Measurements from ENCODE around the gene MSX2. TPM values are rescaled to one million over a fixed set of nuclear protein-coding genes. Genes with fewer than 3 reads are reported as not detected.

The MSX2 gene
- polyA plus RNA-seq, 1 of the 3 experiments (the other 2 are of a cell fraction) = 5.8 TPM

GRCh38 chr5:174722500-174722899 is 1.9 kb upstream of the MSX2 start:
- Histone ChIP-seq H3K9ac (no peak overlapping the region), H3K4me1 (ENCODE audit: control insufficient read depth in 1 of 2, insufficient read depth in 2 of 2, low read depth in 1 of 2, low read length in 1 of 2) (peaks cover 0 to 30% of the 10 kb centered on the region in 2 experiments; a peak in 2 of 4 replicates)
- CTCF ChIA-PET = interaction anchor here (0.9 to 1.4 kb wide), 2 partner anchors 12 to 303 kb away, joined by 3 read pairs; no protein-coding TSS in a partner anchor

DNA sequence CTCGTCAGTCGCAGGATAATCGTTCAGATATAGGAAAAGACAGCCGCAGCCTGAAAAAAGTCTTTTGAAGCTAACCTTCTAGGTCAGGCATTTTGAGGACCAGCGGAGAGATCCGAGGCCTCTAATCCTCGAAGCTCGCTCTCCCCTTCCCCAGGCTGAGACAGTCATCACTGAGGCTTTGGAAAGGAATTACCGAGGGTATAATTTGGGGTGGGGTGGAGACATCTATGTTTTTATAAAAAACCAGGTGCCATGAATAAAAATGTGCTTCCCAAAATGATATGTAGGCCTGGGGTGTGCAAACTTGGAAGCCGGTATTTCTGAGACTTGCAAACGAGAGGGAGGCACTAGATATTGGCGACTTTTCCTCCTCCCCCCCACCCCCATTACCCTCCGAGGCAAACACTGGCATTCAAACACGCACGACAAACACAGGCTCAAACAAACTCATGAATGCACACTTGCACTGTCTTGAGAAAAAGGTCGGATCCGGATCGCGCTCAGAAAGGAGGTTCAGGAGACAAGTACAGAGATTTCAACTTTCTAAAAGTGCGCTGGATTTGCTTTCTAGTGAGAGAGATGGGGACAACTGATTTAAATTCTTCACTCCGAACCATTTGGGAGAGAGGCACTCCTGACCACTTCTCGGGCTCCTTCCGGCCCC is 935 bp upstream of the MSX2 start:
- 71% methylated on average over 23 of the region's 23 CpGs for WGBS (ENCODE audit: low lambda C conversion rate)
- H3K27me3 ChIP-seq (ENCODE audit: insufficient read depth) = peaks cover 34% of the 10 kb centered on the region
- POLR2A ChIA-PET = no interaction called here
- no peak overlapping the region for H3K27ac ChIP-seq (ENCODE audit: low read depth in 2 of 2, low read length in 1 of 2)
- peaks cover 3% of the 10 kb centered on the region; the same call in 1 of the 2 replicates for H3K79me2 ChIP-seq (ENCODE audit: insufficient read depth)
- H4K20me1 ChIP-seq (ENCODE audit: insufficient read depth) = no peaks in the 10 kb centered on the region
- no peaks in the 10 kb centered on the region for H3K9me3 ChIP-seq
- TF ChIP-seq GATA2 (CRISPR knock-in tag; IDR thresholded peaks at IDR 0.05) (no peak), CHD2 (IDR thresholded peaks at IDR 0.05; ENCODE audit: low read length, partially characterized antibody) (no peak), MXI1 (IDR thresholded peaks at IDR 0.05; ENCODE audit: low read depth, low read length) (no peak)
- H3K9me2 ChIP-seq = no peaks in the 10 kb centered on the region
- DNase-seq = no peak
- H2AFZ ChIP-seq (ENCODE audit: low read depth) = peak overlapping the region; percentile 89; the same call in 1 of the 2 replicates
- no peaks in the 10 kb centered on the region for H3K36me3 ChIP-seq (replicated peaks in 1 of 2; ENCODE audit: control insufficient read depth in 1 of 2, insufficient read depth in 2 of 2, low read length in 1 of 2)
- CTCF ChIA-PET = interaction anchor here (0.6 kb wide), 1 partner anchor 304 kb away, joined by 3 read pairs; no protein-coding TSS in a partner anchor
- H3K4me3 ChIP-seq (ENCODE audit: low read depth in 2 of 2, low read length in 1 of 2) = peak overlapping the region; percentile 78 to 88
- peaks cover 0 to 29% of the 10 kb centered on the region in 2 experiments; a peak in 2 of 4 replicates for H3K4me1 ChIP-seq (ENCODE audit: control insufficient read depth in 1 of 2, insufficient read depth in 2 of 2, low read depth in 1 of 2, low read length in 1 of 2)
- peak overlapping the region; percentile 91 for H3K4me2 ChIP-seq
- no peak overlapping the region for H3K9ac ChIP-seq
- H3F3A ChIP-seq (replicated peaks; ENCODE audit: insufficient read depth) = peaks cover 4% of the 10 kb centered on the region

More at GRCh38 chr5:174722500-174722899, 1.9 kb upstream of the MSX2 start:
- no peak overlapping the region for H2AFZ ChIP-seq (ENCODE audit: low read depth)
- H3K4me3 ChIP-seq (ENCODE audit: low read depth in 2 of 2, low read length in 1 of 2) = no peak overlapping the region
- H3K9me3 ChIP-seq = no peaks in the 10 kb centered on the region
- H4K20me1 ChIP-seq (ENCODE audit: insufficient read depth) = no peaks in the 10 kb centered on the region
- TF ChIP-seq, protein P1, sequence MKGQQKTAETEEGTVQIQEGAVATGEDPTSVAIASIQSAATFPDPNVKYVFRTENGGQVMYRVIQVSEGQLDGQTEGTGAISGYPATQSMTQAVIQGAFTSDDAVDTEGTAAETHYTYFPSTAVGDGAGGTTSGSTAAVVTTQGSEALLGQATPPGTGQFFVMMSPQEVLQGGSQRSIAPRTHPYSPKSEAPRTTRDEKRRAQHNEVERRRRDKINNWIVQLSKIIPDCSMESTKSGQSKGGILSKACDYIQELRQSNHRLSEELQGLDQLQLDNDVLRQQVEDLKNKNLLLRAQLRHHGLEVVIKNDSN (IDR thresholded peaks at IDR 0.05; ENCODE audit: borderline replicate concordance, low read depth) = no peak
- no peak overlapping the region for H3K27ac ChIP-seq (ENCODE audit: low read depth in 2 of 2, low read length in 1 of 2)
- H3K27me3 ChIP-seq (ENCODE audit: insufficient read depth) = peaks cover 38% of the 10 kb centered on the region
- H3K79me2 ChIP-seq (ENCODE audit: insufficient read depth) = peaks cover 3% of the 10 kb centered on the region; the same call in 1 of the 2 replicates
- H3F3A ChIP-seq (replicated peaks; ENCODE audit: insufficient read depth) = peaks cover 4% of the 10 kb centered on the region
- H3K9me2 ChIP-seq = no peaks in the 10 kb centered on the region
- H3K4me2 ChIP-seq = no peak overlapping the region
- H3K36me3 ChIP-seq (replicated peaks in 1 of 2; ENCODE audit: control insufficient read depth in 1 of 2, insufficient read depth in 2 of 2, low read length in 1 of 2) = no peaks in the 10 kb centered on the region
- WGBS (ENCODE audit: low lambda C conversion rate) = 52% methylated on average over 4 of the region's 4 CpGs
- DNase-seq = no peak
- POLR2A ChIA-PET = no interaction called here

GRCh38 chr5:174723979-174724483 is 351 bp upstream of the MSX2 start:
- Histone ChIP-seq H2AFZ (ENCODE audit: low read depth) (peak overlapping the region; percentile 89), H3K9me3 (no peaks in the 10 kb centered on the region), H3K27me3 (ENCODE audit: insufficient read depth) (peaks cover 34% of the 10 kb centered on the region), H3K9ac (no peak overlapping the region), H3K4me1 (ENCODE audit: control insufficient read depth in 1 of 2, insufficient read depth in 2 of 2, low read depth in 1 of 2, low read length in 1 of 2) (peaks cover 0 to 25% of the 10 kb centered on the region in 2 experiments; a peak in 2 of 4 replicates), H3K4me2 (peak overlapping the region; percentile 91), H3K9me2 (no peaks in the 10 kb centered on the region), H3F3A (replicated peaks; ENCODE audit: insufficient read depth) (peaks cover 4% of the 10 kb centered on the region), H3K4me3 (ENCODE audit: low read depth in 2 of 2, low read length in 1 of 2) (peak overlapping the region; percentile 78 to 88), H4K20me1 (ENCODE audit: insufficient read depth) (no peaks in the 10 kb centered on the region), H3K79me2 (ENCODE audit: insufficient read depth) (peaks cover 3% of the 10 kb centered on the region; the same call in 1 of the 2 replicates), H3K27ac (ENCODE audit: low read depth in 2 of 2, low read length in 1 of 2) (peak overlapping the region in 1 of 2 experiments; percentile 11; a peak in 1 of 4 replicates), H3K36me3 (replicated peaks in 1 of 2; ENCODE audit: control insufficient read depth in 1 of 2, insufficient read depth in 2 of 2, low read length in 1 of 2) (no peaks in the 10 kb centered on the region)
- TF ChIP-seq YY1 (IDR thresholded peaks at IDR 0.05; ENCODE audit: low read depth) = no peak
- TF ChIP-seq POLR2AphosphoS5 (IDR thresholded peaks at IDR 0.05; ENCODE audit: low read depth, low read length) = 0 out of 2 replicates have a peak, but pooled peaks have one; percentile 23
- TF ChIP-seq EP300 (IDR thresholded peaks at IDR 0.05; ENCODE audit: borderline replicate concordance in 1 of 2, low read depth in 1 of 2, low read length in 1 of 2) = 0 out of 4 replicates have a peak, but pooled peaks of 1 of the 2 experiments have one; percentile 10
- peak; percentile 97; the same call in 1 of the 2 replicates for TF ChIP-seq RFX5 (IDR thresholded peaks at IDR 0.05; ENCODE audit: low read length)
- POLR2A ChIA-PET = interaction anchor here (0.6 to 0.7 kb wide), 3 partner anchors 209 to 395 kb away, joined by 3 to 4 read pairs (median 3); no protein-coding TSS in a partner anchor
- DNase-seq = peak; percentile 55
- 10% methylated on average over 18 of the region's 20 CpGs for WGBS (ENCODE audit: low lambda C conversion rate)
- CTCF ChIA-PET = interaction anchor here (0.6 kb wide), 2 partner anchors 13 to 25 kb away, joined by 3 to 5 read pairs; no protein-coding TSS in a partner anchor

Measured in SK-N-SH (cell line).